Hindlimb muscle (tissue), 1 donor: Measurements from ENCODE around the gene DNASE2B. TPM values are rescaled to one million over a fixed set of nuclear protein-coding genes. Genes with fewer than 3 reads are reported as not detected.
A peak's percentile ranks its signal among the peaks of the same experiment; 100 is the strongest.
"Not testable (repeated sequence)": the region's sequence is repeated elsewhere in the genome, so short reads cannot be mapped to it uniquely, and the experiment has no call there.

Experiments used
- DNase-seq: peaks from one replicate; pipeline ENCODE4 v3.0.0-alpha.2; 2013
- polyA plus RNA-seq: library from polyadenylated mRNA; unstranded; fragments of 120-200 nt; gene quantifications from one replicate; pipeline ENCODE4 v1.2.1, GENCODE V29; 2013; ENCODE audit not compliant: insufficient read length

DNASE2B gene
- polyA plus RNA-seq, 1 donor, result 0.17 TPM

DNA sequence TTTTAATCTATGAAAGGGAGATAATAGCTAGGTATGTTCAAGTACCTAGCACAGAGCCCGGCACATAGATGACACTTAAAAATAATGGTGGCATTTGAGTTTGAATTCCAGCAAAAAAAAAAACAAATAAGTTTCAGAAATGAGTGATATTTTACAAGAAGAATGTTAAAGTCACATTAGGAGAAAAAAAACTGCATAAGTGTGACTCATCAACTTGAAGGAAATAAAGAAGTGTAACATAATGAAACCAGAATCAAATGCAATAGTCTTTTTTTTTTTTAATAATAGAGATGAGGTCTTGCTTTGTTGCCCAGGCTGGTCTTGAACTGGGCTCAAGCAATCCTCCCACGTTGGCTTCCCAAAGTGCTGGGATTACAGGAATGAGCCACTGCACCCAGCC, 17.1 kb downstream of the DNASE2B start:
- no peak for DNase-seq

DNA sequence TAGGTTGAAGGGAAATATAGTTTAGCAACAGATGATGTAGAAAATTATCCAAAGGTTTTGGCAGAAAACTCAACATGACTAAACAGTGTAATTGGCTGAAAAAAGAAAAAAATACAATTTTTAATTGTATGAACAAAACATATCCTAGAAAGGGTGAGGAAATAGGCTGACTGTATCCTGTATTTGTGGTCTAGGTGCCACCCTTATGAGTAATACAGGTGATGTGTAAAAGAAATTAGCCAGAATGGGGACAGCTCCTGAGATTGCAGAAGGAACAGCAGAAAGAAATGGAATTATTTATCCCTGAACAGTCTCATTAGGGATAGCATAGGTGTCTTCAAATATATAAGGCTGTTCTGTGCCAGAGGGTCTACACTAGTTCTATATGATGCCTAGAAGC, 24.6 kb downstream of the DNASE2B start:
- no peak for DNase-seq

DNA sequence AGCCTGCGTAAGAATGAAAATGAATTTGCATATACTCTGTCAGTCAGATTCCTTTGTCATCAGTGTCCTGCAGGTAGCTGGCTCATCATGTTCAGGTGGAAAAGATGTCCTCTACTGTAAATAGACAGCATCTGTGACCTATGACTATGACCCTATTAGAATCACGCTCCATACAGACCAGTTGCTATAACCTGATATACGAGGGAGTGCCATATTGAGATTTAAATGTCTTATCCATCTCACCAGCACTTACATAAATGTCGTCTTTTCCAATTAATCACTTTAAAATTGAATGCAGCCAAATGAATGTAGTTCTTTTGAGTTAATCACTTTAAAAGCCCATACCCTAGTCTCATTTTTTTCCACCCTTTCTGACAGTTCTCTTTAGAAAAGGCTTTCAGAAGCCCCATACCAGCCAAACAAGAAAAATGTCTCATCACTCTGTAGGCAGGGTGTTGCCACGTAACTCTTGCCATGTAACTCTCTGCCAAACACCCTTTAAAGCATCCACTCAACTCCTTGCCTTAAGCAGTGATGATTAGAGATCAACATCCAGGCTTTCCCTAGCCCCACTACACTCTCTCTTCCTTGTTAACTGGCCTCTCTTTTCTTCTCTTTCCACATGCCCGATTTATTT, 26.3 kb downstream of the DNASE2B start:
- DNase-seq, result no peak

DNA sequence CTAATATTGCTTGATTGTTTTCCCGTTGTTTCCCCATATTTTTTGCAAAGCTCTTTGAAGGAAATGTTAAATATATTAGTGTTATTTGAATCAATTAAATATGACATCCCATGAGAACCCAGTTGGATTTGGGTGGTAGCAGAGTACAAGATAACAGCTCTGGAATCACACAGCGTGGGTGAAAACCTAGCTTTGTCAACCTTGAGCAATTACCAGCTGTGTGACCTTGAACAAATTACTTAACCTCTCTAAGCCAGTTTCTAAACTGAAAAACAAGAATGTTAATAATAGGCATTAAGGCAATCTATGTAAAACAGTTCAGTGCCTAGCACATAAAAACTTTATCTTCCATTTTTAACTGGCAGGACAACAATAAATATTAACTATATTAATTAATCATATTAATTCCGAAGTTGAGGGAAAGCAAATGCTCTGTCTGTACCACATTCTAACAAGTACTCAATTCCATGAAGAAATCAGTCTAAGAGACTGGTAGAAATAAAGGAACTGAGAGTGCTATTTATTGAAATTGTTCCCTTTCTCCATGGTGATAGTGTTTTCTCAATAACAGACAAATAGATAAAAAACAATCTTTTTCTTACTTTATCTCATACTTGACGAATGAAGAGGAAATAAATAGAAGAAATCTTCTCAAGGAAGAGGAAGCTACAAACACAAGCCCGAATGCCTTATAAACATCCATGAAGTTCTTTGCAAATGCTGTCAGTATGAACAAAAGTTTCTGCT, 27.0 kb downstream of the DNASE2B start:
- no peak for DNase-seq

DNA sequence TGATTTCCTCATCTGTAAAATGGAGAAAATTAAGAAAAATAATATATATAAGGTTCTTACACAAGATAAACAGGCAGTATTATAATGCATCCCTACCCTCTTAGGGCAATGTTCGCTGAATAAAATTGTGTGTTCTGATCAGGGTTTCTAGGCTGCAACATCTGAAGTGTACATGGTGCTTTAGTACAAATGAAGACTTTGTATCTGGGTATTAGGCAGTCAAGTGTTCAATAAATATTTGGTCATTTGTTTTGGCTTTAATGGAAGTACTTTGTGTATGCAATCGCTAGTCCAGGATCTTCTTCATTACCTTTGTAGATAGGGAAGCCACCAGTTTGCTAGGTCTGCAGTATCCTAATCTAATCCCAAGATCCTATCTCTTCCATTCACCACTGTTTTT, 28.1 kb downstream of the DNASE2B start:
- DNase-seq, result no peak

DNA sequence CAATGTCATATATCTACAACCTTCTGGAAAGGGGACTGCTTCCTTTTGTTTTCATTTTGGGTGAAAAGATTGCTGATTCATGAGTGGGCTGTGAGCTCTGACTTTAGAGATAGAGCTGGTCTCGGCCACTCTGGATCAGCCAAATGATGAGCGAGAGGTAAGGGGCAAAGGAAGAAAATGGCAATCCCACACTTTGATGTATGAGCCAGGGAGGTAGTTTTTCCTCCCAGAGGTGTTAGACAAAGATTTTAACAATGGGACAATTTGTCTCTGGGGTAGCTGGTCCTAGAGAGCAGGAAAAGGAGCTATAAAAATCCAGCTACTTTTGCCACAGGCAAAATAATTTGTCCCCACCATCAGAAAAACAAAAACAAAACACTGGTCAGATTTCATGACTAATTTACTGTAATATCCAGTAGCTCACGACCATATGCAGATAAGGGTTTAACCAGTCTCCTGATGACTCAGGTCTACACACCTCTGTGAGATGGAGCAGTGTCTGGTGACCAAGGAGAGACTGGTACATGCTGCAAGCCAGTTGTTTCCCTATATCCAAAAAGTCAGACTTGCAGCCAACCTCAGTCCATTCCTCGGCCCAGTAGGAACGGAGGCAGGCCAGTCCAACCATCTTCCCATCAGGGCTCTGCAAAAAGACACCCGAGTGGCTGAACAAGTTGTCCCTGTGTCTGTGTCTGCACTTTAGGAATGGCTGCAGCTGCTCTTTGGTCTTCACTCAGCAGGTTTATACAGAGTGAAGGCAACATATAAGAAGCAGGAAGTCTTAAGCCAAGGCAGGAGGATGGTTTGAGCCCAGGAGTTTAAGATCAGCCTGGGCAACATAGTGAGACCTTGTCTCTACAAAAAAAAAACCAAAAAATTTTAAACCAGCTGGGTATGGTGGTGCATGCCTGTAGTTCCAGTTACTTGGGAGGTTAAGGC, 29.2 kb downstream of the DNASE2B start:
- DNase-seq, result no peak

DNA sequence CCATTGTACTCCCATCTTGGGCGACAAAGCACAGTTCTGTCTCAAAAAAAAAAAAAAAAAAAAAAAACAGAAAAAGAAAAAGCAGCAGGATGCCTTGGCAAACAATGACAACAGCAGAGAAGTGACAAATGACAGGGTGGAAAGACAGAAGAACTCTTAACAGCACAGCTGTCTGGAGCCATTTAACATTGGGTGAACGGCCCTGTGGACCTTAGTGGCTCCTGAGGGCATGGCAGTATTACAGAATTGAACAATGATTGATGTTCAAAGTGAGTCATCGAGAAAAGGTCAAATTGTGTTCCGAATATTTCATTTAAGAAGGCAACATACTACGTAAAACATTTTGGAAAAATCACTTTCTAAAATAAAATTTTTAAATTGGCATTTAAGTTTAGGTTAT, 30.0 kb downstream of the DNASE2B start:
- DNase-seq, result no peak

DNA sequence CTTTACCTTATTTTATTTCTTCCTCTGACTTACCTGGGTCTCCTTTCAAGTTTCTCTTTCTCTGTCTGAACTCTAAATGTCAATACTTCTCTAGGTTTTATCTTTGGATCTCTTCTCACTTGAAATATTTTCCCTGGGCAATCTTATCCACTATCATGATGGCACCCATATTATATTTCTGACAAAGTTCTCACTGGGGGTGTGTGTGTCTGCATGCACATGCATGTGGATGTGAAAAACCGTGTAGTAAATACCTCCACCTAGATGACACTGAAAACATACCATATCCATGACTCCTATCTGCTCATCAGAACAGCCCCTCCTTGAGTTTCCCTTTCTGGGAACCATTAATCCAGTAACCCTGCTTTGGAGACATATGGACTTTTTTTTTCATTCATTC, 30.9 kb downstream of the DNASE2B start:
- no peak for DNase-seq

DNA sequence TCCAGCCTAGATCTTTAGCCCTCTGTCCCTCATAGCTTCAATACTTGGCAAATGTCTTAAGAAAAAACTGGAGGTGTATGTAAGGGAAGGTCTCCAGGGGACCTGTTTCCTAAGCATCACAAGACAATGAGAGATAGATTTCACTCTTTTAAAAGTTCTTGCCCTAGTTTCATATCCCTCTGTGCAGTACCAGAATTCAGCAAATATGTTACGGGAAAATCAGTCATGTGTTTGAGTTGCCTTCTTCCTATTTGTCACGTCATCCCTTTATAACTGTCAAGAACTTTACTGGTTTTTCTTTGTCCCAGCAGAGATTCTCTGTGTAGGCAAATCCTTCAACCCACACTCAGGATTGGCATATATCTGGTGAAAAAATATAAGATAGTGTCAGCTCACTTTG, 32.3 kb downstream of the DNASE2B start:
- DNase-seq, result no peak

DNA sequence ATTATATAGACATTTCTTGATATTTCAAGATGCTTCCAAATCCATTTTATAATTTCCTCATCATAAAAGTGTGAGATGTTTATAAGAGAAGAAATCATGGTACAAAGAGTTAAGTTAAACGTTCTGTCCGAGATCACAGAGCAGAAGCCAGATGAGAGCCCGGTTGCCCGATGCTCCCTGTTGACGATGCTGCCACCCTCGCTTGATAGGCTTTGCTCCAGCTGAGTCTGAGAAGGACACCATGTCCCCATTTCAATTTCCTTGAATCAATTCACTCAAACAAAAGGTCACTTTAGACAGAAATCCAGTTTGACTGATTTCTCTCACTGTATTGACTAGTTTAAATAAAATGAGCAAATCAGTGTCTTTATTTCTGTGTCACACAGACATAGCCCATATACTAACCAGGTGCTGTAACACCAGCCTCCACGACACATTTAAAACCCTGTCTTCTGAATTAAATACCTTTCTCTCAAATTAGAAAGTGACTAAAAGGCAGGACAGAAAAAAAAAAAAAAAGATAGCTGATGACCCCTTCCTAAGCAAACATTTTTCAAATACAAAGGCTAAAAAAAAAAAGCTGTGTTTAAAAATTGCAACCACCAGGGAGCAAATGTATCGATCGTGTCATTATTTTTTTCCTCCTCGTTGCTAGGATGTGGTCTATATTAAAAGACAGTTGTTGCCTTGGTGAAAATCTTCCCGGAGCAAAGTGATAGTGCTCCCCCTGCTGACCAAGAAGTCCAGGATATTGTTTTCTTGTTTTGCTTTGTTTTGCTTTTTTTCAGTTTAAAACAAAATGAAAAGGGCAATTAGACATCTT, 35.2 kb downstream of the DNASE2B start:
- peak; percentile 77 for DNase-seq

DNA sequence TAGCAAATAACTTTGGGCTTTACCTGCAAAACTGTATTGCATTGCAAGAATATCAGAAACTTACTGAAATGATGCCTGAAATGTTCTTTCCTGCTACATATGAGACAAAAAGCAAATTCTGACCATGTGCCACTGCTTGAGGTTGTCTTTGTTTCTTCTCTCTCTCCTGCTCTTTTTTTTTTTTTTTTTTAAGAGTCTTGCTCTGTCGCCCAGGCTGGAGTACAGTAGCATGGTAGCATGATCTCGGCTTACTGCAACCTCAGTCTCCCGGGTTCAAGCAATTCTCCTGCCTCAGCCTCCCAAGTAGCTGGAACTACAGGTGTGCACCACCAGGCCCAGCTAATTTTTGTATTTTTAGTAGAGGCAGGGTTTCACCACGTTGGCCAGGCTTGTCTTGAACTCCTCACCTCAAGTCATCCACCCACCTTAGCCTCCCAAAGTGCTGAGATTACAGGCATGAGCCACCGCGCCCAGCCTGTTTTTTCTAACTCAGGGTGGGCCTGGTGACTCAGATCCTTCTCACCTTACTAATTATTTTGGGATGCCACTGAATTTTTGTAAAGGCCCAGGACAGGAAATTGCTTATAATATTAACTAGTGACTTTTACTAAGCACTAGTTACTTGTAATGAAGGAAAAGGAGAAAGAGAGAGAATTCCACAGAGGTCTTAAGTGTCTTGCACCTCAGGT, 35.9 kb downstream of the DNASE2B start:
- no peak for DNase-seq

DNA sequence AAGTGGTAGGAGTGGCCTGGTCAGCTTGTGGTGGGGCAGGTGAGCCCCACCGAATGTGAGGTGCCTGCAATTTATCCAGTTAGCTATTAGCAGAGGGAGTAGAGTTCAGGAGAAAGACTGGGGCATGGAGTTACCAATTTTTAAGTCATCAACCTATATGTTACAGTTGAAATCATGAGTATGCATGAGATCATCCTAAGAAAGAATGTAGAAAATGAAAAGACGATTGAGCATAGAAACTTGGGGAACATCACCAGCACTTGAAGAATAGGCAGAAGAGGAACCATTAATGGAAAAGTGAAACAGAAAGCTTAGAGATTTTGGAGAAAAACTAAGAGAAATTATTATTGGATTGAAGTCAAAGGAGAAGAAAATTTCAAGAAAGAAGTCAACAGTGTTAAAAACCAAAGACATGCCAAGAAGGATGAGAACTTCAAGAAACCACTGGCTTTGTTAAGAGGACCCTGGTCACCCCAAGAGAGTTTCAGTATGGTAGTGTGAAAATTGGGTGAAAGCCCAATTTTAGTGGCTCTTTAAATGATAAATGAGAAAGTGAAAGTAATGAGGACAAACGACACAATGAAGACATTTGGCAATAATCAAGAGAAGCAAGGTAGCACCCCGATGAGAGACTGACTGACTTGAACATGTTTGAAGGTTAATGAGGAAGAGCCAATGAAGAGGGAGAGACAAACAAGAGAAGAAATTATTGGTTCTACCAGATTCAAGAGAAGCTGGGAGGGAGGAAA, 36.7 kb downstream of the DNASE2B start:
- no peak for DNase-seq

DNA sequence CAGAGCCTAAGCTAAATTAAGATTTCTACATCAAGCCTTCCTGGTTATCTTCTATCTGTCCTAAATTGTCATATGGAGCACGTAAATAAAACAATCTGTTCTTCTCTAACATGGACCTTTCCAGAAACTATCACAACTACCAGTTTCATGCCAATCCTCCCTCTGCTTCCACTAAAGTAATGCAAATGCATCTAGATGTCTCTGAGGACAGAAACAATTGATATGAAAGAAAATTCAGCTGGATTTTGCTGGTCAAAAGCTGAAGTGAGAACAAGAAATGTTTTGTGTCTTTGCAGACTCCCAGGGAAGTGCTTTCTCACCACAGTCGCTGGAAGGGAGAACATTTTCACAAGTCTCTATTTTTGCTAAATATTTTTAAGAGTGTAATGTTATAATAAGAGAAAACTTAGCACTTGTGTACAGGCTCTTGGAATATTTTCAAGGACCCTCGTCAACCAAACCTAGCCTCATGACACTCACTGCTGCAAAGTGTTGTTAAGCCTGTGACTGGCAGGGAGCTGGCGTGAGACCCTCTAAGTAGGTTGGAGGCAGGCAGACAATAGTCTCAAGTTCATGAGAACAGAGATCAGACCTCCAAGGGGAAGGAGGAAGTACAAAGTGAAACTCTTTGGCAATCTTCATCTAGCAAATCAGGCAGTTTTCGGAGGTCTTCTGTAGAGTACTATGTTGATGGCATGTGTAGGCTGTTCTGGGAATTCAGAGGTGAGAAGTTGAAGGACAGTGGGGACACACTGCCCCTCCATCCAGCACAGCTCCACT, 38.8 kb downstream of the DNASE2B start:
- no peak for DNase-seq

DNA sequence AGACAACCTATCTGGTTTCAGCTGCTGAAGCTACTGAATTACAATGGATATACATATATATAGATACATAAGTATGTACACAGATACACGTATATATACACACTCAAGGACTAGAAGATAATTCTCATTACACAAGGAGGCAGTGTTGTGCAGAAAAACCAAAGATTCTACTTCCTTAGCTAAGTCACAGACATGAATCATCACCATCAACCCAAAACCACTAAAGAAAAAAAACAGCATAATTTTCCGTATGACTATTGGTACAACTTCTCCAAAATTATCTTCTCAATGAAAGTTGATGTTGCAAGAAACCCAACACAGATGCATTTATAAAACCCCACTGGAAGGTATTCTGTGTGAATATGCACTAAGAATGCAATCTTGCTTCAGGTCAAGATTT, 44.0 kb downstream of the DNASE2B start:
- peak; percentile 21 for DNase-seq

DNA sequence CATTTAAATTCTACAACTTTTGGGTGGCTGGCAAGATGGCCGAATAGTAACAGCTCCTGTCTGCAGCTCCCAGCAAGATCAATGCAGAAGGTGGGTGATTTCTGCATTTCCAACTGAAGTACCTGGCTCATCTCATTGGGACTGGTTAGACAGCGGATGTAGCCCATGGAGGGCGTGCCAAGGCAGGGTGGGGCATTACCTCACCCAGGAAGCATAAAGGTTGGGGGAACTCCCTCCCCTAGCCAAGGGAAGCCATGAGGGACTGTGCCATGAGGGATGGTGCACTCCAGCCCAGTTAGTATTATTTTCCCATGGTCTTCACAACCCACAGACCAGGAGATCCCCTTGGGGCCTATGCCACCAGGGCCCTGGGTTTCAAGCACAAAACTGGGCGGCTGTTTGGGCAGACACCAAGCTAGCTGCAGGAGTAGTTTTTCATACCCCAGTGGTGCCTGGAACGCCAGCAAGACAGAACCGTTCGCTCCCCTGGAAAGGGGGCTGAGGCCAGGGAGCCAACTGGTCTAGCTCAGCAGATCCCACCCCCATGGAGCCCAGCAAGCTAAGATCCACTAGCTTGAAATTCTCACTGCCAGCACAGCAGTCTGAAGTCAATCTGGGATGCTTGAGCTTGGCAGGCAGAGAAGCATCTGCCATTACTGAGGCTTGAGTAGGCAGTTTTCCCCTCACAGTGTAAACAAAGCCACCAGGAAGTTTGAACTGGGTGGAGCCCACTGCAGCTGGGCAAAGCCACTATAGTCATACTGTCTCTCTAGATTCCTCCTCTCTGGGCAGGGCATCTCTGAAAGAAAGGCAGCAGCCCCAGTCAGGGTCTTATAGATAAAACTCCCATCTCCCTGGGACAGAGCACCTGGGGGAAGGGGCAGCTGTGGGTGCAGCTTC, 44.7 kb downstream of the DNASE2B start:
- not testable (repeated sequence) for DNase-seq

DNA sequence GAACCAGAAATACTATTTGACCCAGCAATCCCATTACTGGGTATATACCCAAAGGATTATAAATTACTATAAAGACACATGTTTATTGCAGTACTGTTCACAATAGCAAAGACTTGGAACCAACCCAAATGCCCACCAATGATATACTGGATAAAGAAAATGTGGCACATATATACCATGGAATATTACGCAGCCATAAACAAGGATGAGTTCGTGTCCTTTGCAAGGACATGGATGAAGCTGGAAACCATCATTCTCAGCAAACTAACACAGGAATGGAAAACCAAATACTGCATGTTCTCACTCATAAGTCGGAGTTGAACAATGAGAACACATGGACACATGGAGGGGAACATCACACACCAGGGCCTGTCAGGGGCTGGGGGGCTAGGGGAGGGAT, 50.4 kb downstream of the DNASE2B start:
- DNase-seq, result not testable (repeated sequence)

DNA sequence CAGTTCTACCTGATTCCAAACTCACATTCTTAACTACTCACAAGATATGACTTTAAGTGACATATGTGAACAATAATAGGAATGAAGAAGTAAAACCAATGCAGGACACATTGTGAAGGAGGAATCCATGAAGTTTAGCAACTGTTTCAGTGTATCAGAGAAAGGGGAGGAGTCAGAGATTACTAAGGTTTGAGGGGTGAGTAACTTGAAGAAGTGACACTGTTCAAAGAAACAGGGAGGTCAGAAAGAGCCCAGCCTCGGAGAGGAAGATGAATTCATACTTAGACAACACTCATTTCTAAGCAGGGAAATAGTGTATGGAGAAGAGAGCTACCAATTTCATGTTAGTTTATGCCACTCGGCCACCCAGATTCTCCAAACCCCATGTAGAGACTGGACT, 52.6 kb downstream of the DNASE2B start:
- DNase-seq, result no peak

DNA sequence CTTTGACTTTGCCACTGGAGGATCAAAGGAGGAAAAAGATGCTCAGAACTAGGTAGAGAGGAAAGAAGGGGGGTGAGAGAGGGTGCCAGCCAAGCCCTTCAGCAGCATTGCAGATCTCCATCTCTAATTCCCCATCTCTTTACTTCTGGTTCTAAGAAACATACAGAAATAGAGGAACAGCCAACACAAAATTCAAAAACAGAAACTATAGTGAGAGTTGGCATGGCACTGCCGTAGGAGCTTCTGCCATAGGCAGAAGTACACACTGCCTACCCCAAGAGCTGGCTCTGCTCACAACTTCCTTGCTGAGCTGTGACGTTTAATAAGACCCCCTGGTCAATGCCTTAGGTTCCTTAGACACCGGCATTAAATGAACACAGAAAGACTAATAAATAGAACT, 54.2 kb downstream of the DNASE2B start:
- DNase-seq, result no peak

DNA sequence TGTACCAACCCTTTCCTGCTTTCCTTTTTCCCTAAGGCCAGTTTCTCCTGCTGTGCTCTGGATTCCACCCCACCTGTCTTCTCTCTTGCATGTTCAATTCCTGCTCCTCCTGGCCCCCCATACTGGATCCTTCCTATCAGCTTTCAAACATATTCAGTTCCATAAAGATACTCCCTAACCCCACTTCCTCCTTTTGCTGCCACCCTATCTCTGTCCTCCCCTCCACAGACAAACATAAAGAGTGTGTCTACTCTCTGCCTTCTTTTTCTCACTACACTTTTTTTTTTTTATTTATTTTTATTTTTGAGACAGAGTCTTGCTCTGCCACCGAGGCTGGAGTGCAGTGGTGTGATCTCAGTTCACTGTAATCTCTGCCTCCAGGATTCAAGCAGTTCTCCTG, 63.8 kb downstream of the DNASE2B start:
- no peak for DNase-seq
